ENCODE measurements around the gene EPHX1.

The EPHX1 gene

DNA sequence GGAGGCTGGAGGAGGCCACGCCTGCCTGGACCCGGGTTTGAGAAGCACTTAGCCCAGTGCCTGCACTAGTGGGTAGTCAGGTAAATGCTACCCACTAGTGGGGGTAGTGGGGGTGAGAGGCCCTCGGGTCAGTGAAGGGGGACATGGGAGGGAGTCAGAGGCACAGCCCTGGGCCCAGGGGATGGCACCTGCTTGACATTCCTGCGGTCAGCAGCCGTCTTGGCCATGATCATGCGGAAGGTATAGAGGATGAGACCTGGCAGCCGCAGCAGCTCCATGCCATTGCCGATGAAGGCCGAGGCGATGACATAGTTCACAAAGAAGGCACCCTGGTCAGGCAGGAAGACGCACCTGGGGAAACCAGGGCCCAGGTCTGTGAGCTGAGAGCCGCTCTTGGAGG lies 43.5 kb downstream of the EPHX1 start:
- TF ChIP-seq TEAD4 (IDR thresholded peaks at IDR 0.05) (no peak), EP300 (IDR thresholded peaks at IDR 0.05; ENCODE audit: borderline replicate concordance) (no peak), CEBPB (IDR thresholded peaks at IDR 0.05) (no peak), NFIC (IDR thresholded peaks at IDR 0.05) (no peak), ZBTB7A (IDR thresholded peaks at IDR 0.05; ENCODE audit: low read depth) (no peak), RAD21 (IDR thresholded peaks at IDR 0.05; ENCODE audit: low read depth) (no peak), CREB1 (IDR thresholded peaks at IDR 0.05; ENCODE audit: low read depth) (no peak), YY1 (IDR thresholded peaks at IDR 0.05; ENCODE audit: low read depth) (no peak), TCF12 (IDR thresholded peaks at IDR 0.05; ENCODE audit: low read depth) (no peak), TAF1 (IDR thresholded peaks at IDR 0.05; ENCODE audit: low read depth) (no peak), FOXM1 (IDR thresholded peaks at IDR 0.05; ENCODE audit: borderline replicate concordance, low read depth) (no peak), EGR1 (IDR thresholded peaks at IDR 0.05) (no peak)
- TF ChIP-seq, protein P1, sequence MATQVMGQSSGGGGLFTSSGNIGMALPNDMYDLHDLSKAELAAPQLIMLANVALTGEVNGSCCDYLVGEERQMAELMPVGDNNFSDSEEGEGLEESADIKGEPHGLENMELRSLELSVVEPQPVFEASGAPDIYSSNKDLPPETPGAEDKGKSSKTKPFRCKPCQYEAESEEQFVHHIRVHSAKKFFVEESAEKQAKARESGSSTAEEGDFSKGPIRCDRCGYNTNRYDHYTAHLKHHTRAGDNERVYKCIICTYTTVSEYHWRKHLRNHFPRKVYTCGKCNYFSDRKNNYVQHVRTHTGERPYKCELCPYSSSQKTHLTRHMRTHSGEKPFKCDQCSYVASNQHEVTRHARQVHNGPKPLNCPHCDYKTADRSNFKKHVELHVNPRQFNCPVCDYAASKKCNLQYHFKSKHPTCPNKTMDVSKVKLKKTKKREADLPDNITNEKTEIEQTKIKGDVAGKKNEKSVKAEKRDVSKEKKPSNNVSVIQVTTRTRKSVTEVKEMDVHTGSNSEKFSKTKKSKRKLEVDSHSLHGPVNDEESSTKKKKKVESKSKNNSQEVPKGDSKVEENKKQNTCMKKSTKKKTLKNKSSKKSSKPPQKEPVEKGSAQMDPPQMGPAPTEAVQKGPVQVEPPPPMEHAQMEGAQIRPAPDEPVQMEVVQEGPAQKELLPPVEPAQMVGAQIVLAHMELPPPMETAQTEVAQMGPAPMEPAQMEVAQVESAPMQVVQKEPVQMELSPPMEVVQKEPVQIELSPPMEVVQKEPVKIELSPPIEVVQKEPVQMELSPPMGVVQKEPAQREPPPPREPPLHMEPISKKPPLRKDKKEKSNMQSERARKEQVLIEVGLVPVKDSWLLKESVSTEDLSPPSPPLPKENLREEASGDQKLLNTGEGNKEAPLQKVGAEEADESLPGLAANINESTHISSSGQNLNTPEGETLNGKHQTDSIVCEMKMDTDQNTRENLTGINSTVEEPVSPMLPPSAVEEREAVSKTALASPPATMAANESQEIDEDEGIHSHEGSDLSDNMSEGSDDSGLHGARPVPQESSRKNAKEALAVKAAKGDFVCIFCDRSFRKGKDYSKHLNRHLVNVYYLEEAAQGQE (IDR thresholded peaks at IDR 0.05; ENCODE audit: low read depth), result no peak
- TF ChIP-seq, protein P2, sequence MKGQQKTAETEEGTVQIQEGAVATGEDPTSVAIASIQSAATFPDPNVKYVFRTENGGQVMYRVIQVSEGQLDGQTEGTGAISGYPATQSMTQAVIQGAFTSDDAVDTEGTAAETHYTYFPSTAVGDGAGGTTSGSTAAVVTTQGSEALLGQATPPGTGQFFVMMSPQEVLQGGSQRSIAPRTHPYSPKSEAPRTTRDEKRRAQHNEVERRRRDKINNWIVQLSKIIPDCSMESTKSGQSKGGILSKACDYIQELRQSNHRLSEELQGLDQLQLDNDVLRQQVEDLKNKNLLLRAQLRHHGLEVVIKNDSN (IDR thresholded peaks at IDR 0.05), result no peak
- TF ChIP-seq, protein P3, sequence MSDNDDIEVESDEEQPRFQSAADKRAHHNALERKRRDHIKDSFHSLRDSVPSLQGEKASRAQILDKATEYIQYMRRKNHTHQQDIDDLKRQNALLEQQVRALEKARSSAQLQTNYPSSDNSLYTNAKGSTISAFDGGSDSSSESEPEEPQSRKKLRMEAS (IDR thresholded peaks at IDR 0.05), result no peak

DNA sequence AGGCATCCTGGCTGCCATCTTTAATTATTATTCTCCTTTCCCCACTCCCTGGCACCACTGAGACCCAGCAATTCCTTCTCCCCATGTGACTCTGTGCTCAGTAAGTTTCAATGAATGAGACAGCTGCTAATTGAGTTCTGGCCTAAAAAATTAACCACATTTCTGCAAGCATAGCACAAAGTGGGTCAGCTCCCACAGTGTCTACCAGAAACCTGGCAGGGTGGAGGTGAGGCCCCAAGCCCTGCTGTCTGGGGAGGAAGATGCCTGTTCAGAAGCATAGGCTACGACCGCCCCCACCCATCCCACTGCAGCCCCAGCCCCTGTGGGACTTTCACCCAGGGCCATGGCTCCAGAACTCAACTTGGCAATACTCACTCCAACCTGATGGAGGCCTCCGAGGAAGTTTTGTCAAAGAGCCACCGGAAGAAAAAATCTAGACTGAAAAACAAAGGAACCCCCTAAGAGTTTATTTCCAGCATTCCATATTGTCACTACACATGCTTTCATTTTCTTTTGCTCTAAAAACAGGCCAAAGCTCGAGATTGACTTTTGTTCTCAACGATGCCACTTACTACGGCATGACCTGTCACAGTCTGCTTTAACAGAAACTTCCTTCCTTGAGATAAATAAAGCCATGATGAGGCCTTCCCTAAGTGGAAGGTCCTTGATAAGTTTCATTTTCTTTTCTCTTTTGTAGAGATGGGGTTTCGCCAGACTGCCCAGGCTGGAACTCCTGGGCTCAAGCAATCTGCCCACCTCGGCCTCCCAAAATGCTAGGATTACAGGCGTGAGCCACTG lies 45.8 kb downstream of the EPHX1 start:
- TF ChIP-seq EP300 (IDR thresholded peaks at IDR 0.05; ENCODE audit: borderline replicate concordance), result no peak
- no peak for TF ChIP-seq TCF12 (IDR thresholded peaks at IDR 0.05; ENCODE audit: low read depth)
- no peak for TF ChIP-seq TAF1 (IDR thresholded peaks at IDR 0.05; ENCODE audit: low read depth)
- TF ChIP-seq ZBTB7A (IDR thresholded peaks at IDR 0.05; ENCODE audit: low read depth), result no peak
- TF ChIP-seq, protein P1 (IDR thresholded peaks at IDR 0.05; ENCODE audit: low read depth), result no peak
- TF ChIP-seq FOXM1 (IDR thresholded peaks at IDR 0.05; ENCODE audit: borderline replicate concordance, low read depth), result no peak
- TF ChIP-seq, protein P2 (IDR thresholded peaks at IDR 0.05), result no peak
- no peak for TF ChIP-seq CREB1 (IDR thresholded peaks at IDR 0.05; ENCODE audit: low read depth)

- TF ChIP-seq ZBTB7A (IDR thresholded peaks at IDR 0.05; ENCODE audit: low read depth), result no peak
- TF ChIP-seq, protein P1 (IDR thresholded peaks at IDR 0.05; ENCODE audit: low read depth), result no peak
- TF ChIP-seq CEBPB (IDR thresholded peaks at IDR 0.05), result no peak
- no peak for TF ChIP-seq YY1 (IDR thresholded peaks at IDR 0.05; ENCODE audit: low read depth)
- TF ChIP-seq FOXM1 (IDR thresholded peaks at IDR 0.05; ENCODE audit: borderline replicate concordance, low read depth), result no peak
- no peak for TF ChIP-seq CREB1 (IDR thresholded peaks at IDR 0.05; ENCODE audit: low read depth)
- TF ChIP-seq TAF1 (IDR thresholded peaks at IDR 0.05; ENCODE audit: low read depth), result no peak
- TF ChIP-seq NFIC (IDR thresholded peaks at IDR 0.05), result no peak
- no peak for TF ChIP-seq TEAD4 (IDR thresholded peaks at IDR 0.05)
- TF ChIP-seq TCF12 (IDR thresholded peaks at IDR 0.05; ENCODE audit: low read depth), result no peak
- TF ChIP-seq, protein P3 (IDR thresholded peaks at IDR 0.05), result no peak
- TF ChIP-seq EP300 (IDR thresholded peaks at IDR 0.05; ENCODE audit: borderline replicate concordance), result no peak
- no peak for TF ChIP-seq RAD21 (IDR thresholded peaks at IDR 0.05; ENCODE audit: low read depth)
- TF ChIP-seq EGR1 (IDR thresholded peaks at IDR 0.05), result no peak
- TF ChIP-seq, protein P2 (IDR thresholded peaks at IDR 0.05), result no peak
Observed at GRCh38 chr1:225857256-225857655, 47.3 kb downstream of the EPHX1 start.
